HG03097 (cell line): ENCODE data around the gene KRTAP10-1.
"Not testable (repeated sequence)": the region's sequence is repeated elsewhere in the genome, so short reads cannot be mapped to it uniquely, and the experiment has no call there.

Experiments
- ATAC-seq: cut with Tn5 transposase; IDR thresholded peaks from one replicate; pipeline ENCODE4 v1.9.1; 2021; ENCODE audit not compliant: unreplicated experiment, low FRiP score

Gene KRTAP10-1

GRCh38 chr21:44539991-44540666 is at the start of gene KRTAP10-1:
KRTAP10-1 (minus strand) TSS chr21:44540195; CDS start chr21:44540150, 45 bp downstream.
- no peak for ATAC-seq

DNA sequence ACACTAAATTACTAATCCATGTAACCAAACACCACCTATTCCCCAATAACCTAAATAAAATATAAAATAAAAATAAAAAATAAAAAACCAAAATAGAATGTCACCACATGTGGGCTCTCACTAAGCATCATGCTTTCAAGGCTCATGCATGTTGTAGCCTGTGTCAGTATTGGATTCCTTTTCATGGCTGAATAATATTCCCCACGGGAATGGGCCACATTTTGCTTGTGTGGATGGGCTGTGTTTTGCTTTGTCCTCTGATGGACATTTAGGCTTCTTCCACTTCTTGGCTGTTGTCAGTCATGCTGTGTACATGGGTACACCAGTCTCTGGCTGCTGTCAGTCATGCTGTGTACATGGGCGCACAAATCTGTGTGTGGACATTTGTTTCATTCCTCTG is 49.1 kb upstream of the KRTAP10-1 start:
- no peak for ATAC-seq

- no peak for ATAC-seq
Measured at GRCh38 chr21:44585892-44586291, 45.9 kb upstream of the KRTAP10-1 start.

- no peak for ATAC-seq
Measured at GRCh38 chr21:44583800-44584147, 43.8 kb upstream of the KRTAP10-1 start.

GRCh38 chr21:44583089-44583799 is 43.2 kb upstream of the KRTAP10-1 start:
- ATAC-seq: no peak

DNA sequence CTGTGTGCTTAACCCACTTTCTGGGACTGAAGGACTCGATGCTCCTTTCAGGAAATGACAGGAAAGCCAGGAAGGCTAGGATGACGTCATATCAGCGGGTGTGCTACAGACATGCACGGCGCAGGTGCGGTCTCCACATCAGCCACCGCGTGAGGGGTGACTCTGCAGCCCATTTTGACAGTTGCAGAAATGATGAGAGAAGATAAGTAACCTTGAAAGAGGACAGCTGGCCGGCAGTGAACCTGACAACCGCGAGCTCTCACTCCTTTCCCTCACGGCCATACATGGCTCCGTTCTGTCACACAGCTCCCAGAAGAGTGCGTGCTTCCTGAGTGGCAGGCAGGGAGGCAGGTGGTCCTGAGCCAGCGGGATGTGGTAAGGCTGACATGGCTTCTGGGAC is 42.1 kb upstream of the KRTAP10-1 start:
- ATAC-seq: no peak

DNA sequence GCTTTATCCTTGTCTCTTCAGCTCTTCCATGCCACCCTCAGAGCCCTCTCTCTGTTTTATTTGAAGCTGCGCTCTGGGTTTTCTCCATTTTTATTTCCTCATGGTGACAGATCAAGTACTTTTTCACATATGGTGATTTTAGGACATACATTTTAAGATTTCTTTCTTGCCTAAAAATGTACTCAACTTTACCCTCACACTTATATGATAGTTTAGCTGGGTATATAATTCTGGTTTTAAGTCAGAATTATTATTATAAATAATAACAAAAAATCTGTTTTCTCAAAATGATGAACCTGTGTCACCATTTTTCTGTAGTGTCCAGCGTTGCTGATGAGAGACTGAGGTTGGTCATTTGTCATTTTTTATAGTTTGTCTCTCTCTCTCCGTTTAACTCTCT is 41.2 kb upstream of the KRTAP10-1 start:
- no peak for ATAC-seq

DNA sequence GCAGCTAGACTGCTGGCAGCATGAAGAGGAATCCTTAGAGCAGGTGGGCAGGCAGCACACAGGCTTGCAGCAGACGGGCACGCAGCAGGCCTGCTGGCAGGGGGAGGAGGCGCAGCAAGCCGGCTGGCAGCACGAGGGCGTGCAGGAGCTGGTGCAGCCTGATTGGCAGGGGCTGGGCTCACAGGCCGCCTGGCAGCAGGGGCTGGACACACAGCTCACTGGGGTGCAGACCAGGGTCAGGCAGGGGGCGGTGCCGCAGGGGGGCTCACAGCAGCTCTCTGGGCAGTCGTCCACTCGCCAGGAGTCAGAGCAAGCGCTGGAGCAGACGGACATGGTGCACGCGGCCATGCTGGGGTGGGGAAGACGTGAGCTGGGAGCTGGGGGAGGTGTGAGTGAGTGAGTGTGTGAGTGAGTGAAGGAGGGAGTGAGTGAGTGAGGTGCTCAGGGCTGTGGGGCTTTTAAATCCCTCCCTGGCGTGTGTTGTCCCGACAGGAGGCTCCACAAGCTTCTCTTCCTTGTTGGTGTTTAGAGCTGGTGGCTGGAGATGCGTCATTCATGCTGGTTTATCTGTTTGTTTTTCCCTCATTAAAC is 40.3 kb upstream of the KRTAP10-1 start, which contains the start of gene KRTAP10-5:
Gene KRTAP10-5, minus strand, starts transcription at position 374 of the 591 bp plus-strand sequence. Its CDS starts 26 bp downstream, at position 348.
- not testable (repeated sequence) for ATAC-seq

DNA sequence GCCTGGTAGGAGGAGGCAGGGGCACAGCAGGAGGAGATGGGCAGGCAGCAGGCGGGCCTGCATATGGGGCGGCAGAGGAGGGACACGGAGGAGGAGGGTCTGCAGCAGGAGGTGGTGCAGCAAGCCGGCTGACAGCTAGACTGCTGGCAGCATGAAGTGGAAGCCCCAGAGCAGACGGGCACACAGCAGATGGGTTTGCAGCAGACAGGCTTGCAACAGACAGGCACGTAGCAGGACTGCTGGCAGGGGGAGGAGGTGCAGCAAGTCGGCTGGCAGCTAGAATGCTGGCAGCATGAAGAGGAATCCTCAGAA is 39.8 kb upstream of the KRTAP10-1 start:
- ATAC-seq: no peak

GRCh38 chr21:44579056-44579832 is 39.2 kb upstream of the KRTAP10-1 start:
- ATAC-seq: no peak

DNA sequence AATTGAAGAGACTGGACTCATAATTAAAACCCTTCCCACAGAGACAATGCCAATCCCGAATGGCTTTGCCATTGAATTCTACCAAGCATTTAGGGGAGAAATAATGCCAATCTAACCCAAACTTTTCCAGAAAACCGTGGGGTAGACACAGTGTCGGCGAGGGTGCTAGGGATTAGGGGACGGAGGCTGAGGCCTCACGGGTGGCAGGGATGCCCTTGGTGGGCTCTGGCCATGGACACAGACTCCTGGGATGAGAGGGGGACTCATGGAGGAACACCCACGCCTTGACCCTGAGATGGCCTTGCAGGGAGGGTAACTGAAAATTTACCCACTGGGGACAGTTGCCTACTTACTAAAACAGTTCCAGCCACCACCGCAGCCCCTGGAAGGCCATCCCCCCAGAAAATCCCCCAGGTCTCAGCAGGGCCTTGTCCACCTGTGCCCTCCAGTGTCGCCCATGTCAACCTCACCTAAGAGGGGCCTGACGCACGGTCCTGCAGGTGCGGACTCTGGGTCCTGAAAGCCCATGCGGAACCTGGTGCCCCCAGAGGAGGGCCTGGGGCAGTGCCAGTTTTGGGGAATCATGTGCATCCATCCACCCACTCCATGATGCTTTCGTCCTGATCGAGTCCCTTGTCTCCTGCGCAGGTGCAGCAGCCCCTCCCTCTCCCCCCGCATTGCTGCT is 38.5 kb upstream of the KRTAP10-1 start:
- ATAC-seq: no peak

DNA sequence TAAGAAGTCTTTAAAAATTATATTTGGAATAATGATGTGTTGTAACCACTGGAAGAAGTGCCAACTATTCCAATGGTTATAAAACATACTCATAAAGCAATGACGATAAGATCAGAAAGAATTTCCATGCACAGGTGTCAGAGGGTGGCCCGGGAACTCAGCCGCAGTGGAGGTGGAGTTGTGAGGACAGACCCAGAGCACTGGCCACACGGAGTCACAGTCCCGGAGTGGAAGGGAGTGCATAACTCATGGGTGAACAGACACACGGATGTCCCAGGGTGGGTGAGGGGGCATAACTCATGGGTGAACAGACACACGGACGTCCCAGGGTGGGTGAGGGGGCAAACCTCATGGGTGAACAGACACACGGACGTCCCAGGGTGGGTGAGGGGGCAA is 36.0 kb upstream of the KRTAP10-1 start:
- no peak for ATAC-seq

- ATAC-seq: no peak
Measured at GRCh38 chr21:44575307-44576024, 35.5 kb upstream of the KRTAP10-1 start.

- ATAC-seq: no peak
Measured at GRCh38 chr21:44574457-44575306, 34.7 kb upstream of the KRTAP10-1 start.

GRCh38 chr21:44573630-44574456 is 33.8 kb upstream of the KRTAP10-1 start, which contains the start of gene KRTAP10-4:
KRTAP10-4 (plus strand) TSS chr21:44573729; CDS start chr21:44573759, 30 bp downstream.
- ATAC-seq: not testable (repeated sequence)

GRCh38 chr21:44572959-44573583 is 33.1 kb upstream of the KRTAP10-1 start:
- ATAC-seq: no peak
